ENCODE measurements around the gene GSTM3.
"Not testable (repeated sequence)": the region's sequence is repeated elsewhere in the genome, so short reads cannot be mapped to it uniquely, and the experiment has no call there.

The GSTM3 gene

GRCh38 chr1:109726728-109727373 lies 14.0 kb downstream of the GSTM3 start:
- no peak for DNase-seq (ENCODE audit: low read depth in 2 of 2)

DNA sequence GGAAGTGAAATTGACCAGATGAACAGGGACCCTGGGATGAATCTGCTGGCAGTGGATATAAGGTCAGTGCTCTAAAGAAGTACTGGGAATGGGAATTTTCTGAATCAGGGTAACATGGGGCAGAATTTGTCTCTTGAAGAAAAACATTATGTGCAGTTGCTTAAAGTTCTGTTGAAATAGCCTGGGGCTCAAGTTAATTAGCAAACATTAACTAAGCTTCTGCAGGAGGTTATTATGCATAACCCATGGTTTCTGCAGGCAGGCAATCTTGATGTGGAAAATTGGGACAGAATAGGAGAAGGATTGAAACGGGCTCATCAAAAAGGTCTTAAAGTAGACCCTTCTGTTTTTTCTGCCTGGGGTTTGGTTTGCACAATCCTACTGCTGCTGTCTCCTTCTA lies 14.8 kb downstream of the GSTM3 start:
- DNase-seq (ENCODE audit: low read depth in 2 of 2) = no peak

- DNase-seq (ENCODE audit: low read depth in 2 of 2) = no peak
These were observed 15.3 kb downstream of the GSTM3 start for GRCh38 chr1:109725510-109725909.

GRCh38 chr1:109724933-109725332 lies 15.9 kb downstream of the GSTM3 start:
- no peak for DNase-seq (ENCODE audit: low read depth in 2 of 2)

DNA sequence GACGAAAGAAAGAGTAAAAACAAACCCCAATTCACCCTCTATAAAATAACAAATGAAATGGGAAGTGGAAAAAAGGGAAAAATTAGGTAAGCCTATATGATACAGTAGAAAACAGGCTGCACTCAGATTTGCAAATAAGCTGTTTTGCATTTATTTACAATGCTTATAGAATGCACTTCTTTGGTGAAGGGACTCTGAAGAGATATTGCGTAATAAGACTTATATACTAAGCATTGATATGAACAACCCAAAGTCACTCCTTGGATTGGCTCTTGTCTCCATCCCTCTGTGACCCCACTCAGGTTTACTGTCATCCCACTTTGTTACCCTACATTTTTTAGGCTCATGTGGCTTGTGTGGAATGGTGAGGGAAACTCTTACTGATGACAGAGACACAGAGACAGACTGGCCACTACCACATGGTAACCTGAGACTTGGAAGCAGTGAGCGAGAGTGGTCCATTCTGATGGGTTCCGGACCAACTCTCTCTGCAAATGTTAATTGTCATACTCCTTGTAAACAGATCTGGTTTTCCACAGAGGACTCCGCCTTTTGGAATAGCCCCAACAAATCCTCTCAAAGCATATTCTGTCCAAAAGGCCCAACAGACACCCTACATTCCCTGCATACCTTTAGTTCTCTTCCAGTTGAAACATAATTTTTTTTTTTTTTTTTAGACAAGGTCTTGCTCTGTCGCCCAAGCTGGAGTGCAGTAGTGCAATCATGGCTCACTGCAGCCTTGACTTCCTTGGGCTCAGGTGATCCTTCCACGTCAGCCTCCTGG lies 17.7 kb downstream of the GSTM3 start:
- DNase-seq (ENCODE audit: low read depth in 2 of 2) = no peak

DNA sequence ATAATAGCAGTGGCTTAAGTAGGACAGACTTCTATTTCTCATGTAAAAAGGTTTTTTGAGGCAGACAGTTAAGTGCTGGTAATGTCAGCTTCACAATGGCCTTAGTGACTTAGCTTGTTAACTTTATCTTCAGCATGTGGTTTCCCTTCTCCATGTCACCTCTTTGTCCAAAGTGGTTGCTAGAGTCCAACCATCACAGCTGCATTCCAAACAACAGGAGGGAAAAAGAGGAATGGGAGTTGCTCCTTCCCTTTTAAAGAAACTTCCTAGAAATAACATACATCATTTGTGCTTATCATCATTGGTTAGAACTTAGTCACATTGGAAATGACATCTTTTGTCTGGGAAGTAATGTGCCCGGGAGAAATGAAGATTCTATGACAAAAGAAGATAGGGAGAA lies 18.9 kb downstream of the GSTM3 start:
- DNase-seq (ENCODE audit: low read depth in 2 of 2) = no peak

DNA sequence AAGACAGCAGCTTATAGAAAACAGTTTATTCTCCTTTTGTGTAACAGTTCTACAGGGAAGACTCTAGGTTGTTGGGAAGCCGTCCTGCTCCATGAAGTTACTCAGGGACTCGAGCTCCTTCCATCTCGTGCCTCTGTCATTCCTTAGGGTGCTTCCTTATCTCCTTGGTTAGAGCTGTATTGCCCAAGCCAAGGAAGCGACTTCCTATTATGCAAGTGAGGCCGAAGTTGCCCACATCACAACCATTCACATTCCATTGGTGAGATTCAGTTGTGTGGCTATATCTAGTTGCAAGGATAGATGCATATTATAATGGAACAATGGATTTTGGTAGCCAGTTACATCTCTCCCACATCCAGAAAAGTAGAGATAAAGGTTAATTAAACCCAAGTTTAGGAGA lies 19.8 kb downstream of the GSTM3 start:
- no peak for DNase-seq (ENCODE audit: low read depth in 2 of 2)

DNA sequence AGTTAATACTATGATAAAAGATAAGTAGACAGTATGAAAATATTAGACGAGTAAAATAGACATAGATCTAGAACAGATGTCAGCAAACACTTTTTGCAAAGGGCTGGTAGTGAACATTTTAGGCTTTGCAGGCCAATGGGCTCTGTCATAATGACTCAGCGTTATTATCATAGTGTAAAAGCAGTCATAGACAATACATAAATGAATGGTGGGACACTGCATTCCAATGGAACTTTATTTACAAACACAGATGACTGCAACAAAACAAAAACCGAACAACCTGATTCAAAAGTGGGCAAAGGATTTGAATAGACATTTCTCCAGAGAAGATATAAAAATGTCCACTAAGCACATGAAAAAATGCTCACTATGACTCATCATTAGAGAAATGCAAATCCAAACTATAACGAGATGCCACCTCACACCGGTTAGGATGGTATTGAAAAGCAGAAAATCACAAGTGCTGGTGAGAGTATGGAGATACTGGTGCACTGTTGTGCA lies 21.5 kb downstream of the GSTM3 start:
- DNase-seq (ENCODE audit: low read depth in 2 of 2) = no peak

DNA sequence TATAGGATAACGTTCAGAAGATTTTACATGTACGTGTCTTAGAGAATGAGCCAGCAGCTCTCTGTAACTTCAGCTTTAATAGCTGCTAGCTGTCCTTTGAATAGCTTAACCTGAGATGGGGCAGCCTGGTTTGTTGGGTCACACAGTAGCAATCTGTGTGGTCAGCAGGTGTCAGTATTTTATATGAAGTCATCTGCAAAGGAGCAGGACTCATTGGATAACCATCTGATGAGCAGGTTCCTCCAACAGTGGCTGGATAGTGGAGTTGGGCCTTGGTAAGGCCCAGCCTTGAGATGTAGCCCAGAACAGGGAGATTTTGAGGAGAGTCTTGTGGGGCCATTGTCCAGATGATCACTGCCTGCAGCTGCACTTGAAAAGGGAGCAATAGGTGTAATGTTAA lies 22.3 kb downstream of the GSTM3 start:
- DNase-seq (ENCODE audit: low read depth in 2 of 2) = no peak

- DNase-seq (ENCODE audit: low read depth in 2 of 2) = no peak
These were observed 23.1 kb downstream of the GSTM3 start for GRCh38 chr1:109717729-109718128.

GRCh38 chr1:109716570-109717090 lies 24.2 kb downstream of the GSTM3 start:
- no peak for DNase-seq (ENCODE audit: low read depth in 2 of 2)

DNA sequence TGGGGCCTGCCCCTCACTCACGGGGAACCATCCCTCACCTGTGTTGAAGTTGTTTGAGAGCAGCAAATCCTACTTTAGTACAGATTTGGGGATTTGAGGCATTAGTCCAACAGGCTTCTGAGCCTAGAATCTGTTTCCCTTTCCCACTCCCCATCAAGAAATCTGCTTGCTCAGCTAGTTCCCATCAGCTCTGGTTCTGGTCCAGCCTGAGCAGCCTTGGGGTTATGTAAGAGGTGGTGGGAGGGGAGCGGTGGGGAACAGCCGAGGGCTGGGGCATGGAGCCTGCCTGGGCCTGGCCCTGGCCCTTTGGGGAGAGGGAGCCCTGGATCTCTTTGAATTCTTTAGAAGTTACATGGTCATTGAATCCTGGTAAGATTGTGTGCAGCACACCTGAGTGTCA lies 24.7 kb downstream of the GSTM3 start:
- no peak for DNase-seq (ENCODE audit: low read depth in 2 of 2)

DNA sequence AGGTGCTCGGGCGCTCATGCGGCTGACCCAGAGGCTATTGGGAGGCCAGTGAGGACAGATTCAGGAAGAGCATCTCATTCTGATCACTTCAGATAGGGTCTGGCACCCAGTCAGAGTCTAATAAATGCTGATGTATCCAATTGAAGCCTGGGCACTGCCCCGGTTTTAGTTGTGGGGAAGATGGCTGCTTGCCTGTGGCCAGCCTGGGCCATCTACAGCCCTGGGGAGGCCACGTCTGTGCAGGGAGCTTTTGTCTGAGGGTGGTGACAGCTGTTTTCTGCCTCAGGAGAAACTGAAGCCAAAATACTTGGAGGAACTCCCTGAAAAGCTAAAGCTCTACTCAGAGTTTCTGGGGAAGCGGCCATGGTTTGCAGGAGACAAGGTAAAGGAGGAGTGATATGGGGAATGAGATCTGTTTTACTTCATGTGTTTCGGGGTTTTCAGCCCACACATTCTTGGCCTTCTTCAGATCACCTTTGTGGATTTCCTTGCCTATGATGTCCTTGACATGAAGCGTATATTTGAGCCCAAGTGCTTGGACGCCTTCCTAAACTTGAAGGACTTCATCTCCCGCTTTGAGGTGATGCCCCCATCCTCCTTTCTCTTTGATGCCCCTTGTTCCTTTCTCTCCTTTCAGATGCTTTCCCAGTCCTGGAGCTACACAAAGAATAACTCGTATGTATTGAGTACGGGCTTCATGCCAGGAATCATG lies 26.0 kb downstream of the GSTM3 start:
- DNase-seq (ENCODE audit: low read depth in 2 of 2) = no peak

DNA sequence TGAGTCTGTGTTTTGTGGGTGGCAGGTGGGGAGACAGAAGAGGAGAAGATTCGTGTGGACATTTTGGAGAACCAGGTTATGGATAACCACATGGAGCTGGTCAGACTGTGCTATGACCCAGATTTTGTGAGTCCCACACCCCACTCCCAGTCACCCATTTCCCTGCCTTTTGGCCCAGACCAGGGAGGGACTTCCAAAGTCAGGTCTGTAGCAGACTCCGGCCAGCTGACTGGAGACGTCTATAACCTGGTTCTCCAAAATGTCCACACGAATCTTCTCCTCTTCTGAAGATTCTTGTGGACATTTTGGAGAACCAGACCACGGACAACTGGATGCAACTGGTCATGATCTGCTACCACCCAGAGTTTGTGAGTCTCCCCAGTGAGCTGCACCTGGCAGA lies 27.2 kb downstream of the GSTM3 start:
- DNase-seq (ENCODE audit: low read depth in 2 of 2) = no peak

DNA sequence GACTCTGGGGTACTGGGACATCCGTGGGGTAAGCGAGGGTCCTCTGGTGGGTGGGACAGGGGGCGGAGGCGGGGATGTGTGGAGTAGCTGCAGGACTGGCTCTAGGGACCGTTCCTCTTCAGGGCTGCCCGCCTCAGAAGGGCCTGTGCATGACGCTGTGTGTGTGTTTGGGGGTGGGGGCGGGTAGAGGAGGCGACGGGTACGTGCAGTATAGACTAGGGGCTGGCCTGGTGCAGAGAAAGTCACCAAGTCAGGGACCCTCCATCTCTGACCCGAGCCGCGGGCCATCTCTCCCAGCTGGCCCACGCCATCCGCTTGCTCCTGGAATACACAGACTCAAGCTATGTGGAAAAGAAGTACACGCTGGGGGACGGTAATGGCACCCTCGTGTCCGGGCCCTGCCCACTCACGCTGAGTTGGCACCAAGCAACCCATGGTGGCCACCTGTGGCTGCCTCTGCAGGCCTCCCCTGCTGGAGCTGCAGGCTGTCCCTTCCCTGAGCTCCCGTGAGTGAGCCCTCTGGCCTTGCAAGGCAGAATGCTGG lies 28.4 kb downstream of the GSTM3 start:
- DNase-seq (ENCODE audit: low read depth in 2 of 2) = no peak

- DNase-seq (ENCODE audit: low read depth in 2 of 2) = not testable (repeated sequence)
These were observed 29.1 kb downstream of the GSTM3 start, which contains the start of gene GSTM5 for GRCh38 chr1:109711593-109712320. Gene GSTM5 (plus strand): TSS chr1:109712251. CDS start chr1:109712313, 62 bp downstream.

- not testable (repeated sequence) for DNase-seq (ENCODE audit: low read depth in 2 of 2)
These were observed 31.0 kb downstream of the GSTM3 start for GRCh38 chr1:109709822-109710221.

- DNase-seq (ENCODE audit: low read depth in 2 of 2) = not testable (repeated sequence)
These were observed 31.9 kb downstream of the GSTM3 start for GRCh38 chr1:109708949-109709348.

GRCh38 chr1:109705411-109705810 lies 35.4 kb downstream of the GSTM3 start:
- no peak for DNase-seq (ENCODE audit: low read depth in 2 of 2)

GRCh38 chr1:109704173-109704572 lies 36.7 kb downstream of the GSTM3 start:
- DNase-seq (ENCODE audit: low read depth in 2 of 2) = no peak

DNA sequence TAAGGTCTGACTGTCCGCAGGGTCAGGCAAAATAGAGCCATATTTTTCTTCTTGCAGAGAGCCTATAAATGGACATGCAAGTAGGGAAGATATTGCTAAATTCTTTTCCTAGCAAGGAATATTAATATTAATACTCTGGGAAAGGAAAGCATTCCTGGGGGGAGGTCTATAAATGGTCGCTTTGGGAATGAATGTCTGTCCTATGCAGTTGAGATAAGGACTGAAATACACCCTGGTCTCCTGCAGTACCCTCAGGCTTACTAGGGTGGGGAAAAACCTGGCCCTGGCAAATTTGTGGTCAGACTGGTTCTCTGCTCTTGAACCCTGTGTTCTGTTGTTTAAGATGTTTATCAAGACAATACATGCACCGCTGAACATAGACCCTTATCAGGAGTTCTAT lies 37.9 kb downstream of the GSTM3 start:
- not testable (repeated sequence) for DNase-seq (ENCODE audit: low read depth in 2 of 2)

All from stimulated activated CD4-positive, alpha-beta T cell treated with anti-CD3 and anti-CD28 coated beads, Interleukin-4, amount 100 ng/mL, for 48 hours (primary cell).